ENCODE results near the gene CEP295NL.

The CEP295NL gene

DNA sequence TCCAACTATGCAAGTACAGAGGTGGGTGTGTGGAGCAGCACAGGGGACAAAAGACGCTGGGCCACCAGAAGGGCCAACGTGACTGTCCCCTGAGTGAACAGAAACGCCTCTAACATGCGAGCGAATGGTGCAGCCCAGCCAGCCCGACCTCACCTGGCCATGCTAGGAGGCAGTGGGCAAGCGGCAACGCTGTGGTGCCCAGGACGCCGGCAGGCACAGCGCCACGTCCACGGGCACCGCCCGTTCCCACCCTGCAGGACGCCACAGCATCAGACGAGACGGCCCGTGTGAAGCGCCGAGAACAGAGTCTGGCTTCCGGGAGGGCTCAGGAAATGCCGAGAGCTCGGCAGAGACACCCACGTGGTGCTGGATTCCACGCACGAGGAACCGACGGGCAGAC is 2.2 kb downstream of the CEP295NL start:
- H3K36me3 ChIP-seq (ENCODE audit: control insufficient read depth, insufficient read depth, low read length): no peaks in the 10 kb centered on the region
- peaks cover 20% of the 10 kb centered on the region; the same call in 1 of the 2 replicates for H3K4me1 ChIP-seq (ENCODE audit: control insufficient read depth, insufficient read depth, low read length)
- no peaks in the 10 kb centered on the region for H3K9me3 ChIP-seq (ENCODE audit: control insufficient read depth, insufficient read depth, low read length)
- no peak overlapping the region for H3K27ac ChIP-seq (ENCODE audit: low read depth, low read length)
- H3K4me3 ChIP-seq (ENCODE audit: low read depth, low read length): no peak overlapping the region
- no peaks in the 10 kb centered on the region for H3K27me3 ChIP-seq (ENCODE audit: control insufficient read depth, insufficient read depth, low read length)
- no peak overlapping the region for H3K9ac ChIP-seq (ENCODE audit: low read depth, low read length)

DNA sequence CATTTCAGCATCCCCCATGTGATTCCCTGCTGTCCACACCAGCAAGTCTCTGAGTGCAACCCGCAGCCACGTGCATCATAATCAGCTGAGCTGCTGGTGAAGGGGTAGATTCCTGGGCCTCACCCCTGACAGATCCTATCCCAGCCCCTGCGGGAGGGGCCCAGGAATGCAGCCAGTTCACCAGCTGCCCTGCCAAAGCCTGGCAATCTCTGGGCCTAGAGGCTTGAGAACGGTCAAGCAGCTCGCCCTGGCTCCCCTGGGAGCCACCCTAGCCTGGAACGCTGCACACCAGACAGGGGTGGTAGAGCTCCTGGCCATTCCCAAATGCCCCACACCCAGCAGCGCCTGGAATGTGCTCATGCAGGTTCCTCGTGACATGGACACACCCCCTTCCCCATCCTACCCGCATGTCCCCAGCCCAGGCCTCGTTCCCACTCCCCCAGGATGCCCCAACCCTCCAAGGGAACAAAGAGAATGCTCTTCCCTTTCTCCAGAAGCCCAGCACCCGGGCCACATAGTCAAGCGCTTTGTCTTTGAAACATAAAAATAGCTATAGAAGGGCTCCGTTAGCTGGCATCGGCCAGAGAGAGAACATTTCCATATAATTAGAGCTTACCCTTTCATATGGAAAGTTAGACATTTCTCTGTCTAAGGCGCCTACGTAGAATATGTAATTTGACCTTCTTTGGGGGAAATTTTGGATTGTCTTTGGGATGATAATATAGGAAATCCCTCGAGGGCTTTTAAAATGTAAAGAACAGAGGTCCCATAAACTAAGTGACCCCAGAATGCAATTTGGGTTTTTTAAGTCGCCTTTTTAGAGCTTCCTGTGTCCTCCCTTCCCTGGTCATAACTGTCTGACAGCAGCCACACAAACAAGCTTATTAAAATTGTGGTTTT is 3.4 kb downstream of the CEP295NL start:
- Histone ChIP-seq H3K4me3 (ENCODE audit: low read depth, low read length) (no peak overlapping the region), H3K4me1 (ENCODE audit: control insufficient read depth, insufficient read depth, low read length) (peaks cover 20% of the 10 kb centered on the region; the same call in 1 of the 2 replicates), H3K27ac (ENCODE audit: low read depth, low read length) (peak overlapping the region; percentile 42)

DNA sequence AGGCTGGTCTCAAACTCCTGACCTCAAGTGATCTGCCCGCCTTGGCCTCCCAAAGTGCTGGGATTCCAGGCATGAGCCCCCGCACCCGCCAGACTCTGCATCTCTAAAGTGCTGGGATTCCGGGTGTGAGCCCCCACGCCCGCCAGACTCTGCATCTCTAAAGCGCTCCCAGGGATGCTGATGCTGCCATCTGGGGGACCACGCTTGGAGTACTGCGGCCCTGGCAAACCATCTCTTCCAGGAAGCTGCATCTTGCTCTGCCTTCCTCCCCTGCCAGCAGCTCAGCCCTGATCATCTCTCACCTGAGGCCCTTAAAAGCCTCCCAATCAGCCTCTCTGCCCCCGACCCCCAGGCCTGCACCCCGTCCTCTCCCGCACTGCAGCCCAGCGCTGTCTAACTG is 4.1 kb downstream of the CEP295NL start:
- Histone ChIP-seq H3K27me3 (ENCODE audit: control insufficient read depth, insufficient read depth, low read length) (no peaks in the 10 kb centered on the region), H3K9ac (ENCODE audit: low read depth, low read length) (no peak overlapping the region), H3K36me3 (ENCODE audit: control insufficient read depth, insufficient read depth, low read length) (no peaks in the 10 kb centered on the region), H3K27ac (ENCODE audit: low read depth, low read length) (peak overlapping the region; percentile 4), H3K4me1 (ENCODE audit: control insufficient read depth, insufficient read depth, low read length) (peaks cover 20% of the 10 kb centered on the region; the same call in 1 of the 2 replicates), H3K9me3 (ENCODE audit: control insufficient read depth, insufficient read depth, low read length) (no peaks in the 10 kb centered on the region), H3K4me3 (ENCODE audit: low read depth, low read length) (no peak overlapping the region)

More for the DNA sequence above, 3.4 kb downstream of the CEP295NL start:
- no peaks in the 10 kb centered on the region for H3K27me3 ChIP-seq (ENCODE audit: control insufficient read depth, insufficient read depth, low read length)
- no peaks in the 10 kb centered on the region for H3K9me3 ChIP-seq (ENCODE audit: control insufficient read depth, insufficient read depth, low read length)
- no peak overlapping the region for H3K9ac ChIP-seq (ENCODE audit: low read depth, low read length)
- no peaks in the 10 kb centered on the region for H3K36me3 ChIP-seq (ENCODE audit: control insufficient read depth, insufficient read depth, low read length)

DNA sequence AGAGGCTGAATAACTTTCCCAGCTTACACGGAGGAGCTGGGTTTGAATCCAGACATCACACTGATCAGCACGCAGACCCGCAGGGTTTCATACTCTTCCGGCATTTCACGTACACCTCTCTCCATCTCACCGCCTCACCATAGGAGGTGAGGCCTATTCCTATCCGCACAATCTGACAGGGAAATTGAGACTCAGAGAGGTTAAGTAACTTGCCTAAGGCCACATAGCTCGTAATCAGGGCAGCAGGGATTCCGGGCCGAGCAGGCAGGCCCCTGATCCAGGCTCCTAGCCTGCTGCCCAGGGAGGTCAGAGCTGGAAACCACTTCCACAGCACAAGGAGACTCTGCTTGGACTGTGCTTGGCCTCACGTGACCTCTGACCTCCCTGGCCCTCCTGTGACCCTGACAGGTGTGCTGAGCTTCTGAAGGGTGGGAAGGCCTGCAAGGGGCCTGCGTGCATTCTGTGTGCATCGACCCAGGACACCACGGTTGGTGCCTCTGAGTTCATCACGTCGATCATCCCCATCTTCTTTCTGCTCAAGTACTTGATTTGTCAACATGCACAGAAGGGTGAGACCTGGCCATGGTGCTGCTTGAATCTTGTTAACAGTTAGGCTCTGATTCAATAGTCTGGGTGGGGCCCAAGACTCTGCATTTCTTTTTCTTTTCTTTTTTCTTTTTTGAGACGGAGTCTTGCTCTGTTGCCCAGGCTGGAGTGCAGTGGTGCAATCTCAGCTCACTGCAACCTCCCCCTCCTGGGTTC is 4.7 kb downstream of the CEP295NL start:
- no peak overlapping the region for H3K9ac ChIP-seq (ENCODE audit: low read depth, low read length)
- no peak overlapping the region for H3K27ac ChIP-seq (ENCODE audit: low read depth, low read length)
- H3K4me1 ChIP-seq (ENCODE audit: control insufficient read depth, insufficient read depth, low read length): peaks cover 16% of the 10 kb centered on the region; the same call in 1 of the 2 replicates
- H3K36me3 ChIP-seq (ENCODE audit: control insufficient read depth, insufficient read depth, low read length): peaks cover 2% of the 10 kb centered on the region; the same call in 1 of the 2 replicates
- no peak overlapping the region for H3K4me3 ChIP-seq (ENCODE audit: low read depth, low read length)
- H3K27me3 ChIP-seq (ENCODE audit: control insufficient read depth, insufficient read depth, low read length): no peaks in the 10 kb centered on the region
- H3K9me3 ChIP-seq (ENCODE audit: control insufficient read depth, insufficient read depth, low read length): no peaks in the 10 kb centered on the region

DNA sequence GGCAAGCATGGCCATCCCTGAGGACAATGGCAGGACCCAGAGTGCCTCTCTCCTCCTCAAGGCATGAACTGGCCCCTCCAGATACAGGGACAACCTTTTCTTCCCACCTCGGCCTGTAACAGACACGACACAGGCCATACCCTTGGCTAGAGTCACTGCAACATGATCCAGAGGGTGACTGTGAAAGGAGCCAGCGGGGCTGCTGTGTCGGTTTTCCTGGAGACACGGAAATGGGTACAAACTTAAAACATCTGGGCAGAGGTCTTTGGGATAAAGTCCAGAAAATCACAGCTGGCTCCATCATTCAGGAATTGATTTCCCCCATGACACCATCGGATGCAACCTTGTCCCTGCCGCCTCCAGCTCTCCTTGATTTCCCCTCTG is 5.3 kb downstream of the CEP295NL start:
- Histone ChIP-seq H3K4me3 (ENCODE audit: low read depth, low read length) (no peak overlapping the region), H3K27me3 (ENCODE audit: control insufficient read depth, insufficient read depth, low read length) (no peaks in the 10 kb centered on the region), H3K36me3 (ENCODE audit: control insufficient read depth, insufficient read depth, low read length) (peaks cover 7% of the 10 kb centered on the region; the same call in 1 of the 2 replicates), H3K4me1 (ENCODE audit: control insufficient read depth, insufficient read depth, low read length) (peaks cover 13% of the 10 kb centered on the region; the same call in 1 of the 2 replicates), H3K9ac (ENCODE audit: low read depth, low read length) (no peak overlapping the region), H3K9me3 (ENCODE audit: control insufficient read depth, insufficient read depth, low read length) (no peaks in the 10 kb centered on the region), H3K27ac (ENCODE audit: low read depth, low read length) (no peak overlapping the region)

DNA sequence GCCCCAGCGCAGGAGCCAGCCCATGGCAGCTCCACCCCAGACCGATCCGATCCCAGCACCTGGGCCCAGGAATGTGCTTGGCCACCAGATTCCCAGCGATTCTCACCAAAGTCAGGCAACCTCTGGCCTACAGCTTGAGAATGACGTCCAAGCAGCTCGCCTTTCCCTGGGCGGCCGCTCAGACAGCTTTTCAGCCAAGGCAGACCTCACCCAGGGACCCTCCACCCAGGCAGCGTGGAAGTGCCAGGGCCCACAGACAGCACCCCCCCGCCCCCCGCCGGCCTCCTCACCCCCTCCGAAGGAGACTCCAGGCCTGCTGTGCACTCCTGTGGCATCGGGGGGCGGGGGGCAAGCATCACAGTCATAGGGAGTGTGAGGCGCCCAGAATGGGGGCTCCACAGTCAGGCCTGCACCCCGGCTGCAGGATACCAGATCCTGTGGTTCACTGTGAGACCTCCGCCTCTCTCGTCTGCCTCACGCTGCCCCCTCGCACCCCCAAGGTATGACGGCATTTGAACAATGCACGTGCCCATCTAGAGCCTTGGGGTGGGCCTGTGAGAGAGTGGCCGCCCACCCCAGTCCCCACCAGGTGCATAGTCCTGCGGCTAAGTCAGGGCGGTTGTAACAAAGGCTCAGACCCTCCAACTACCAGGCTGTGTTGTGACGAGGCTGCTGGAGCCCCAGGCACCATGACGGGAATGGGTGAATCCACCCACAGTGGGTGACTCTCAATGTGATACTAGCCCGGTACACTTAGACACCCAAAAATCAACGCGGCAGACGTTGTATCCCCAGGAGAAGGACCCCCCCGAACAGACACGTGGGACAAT is 6.0 kb downstream of the CEP295NL start:
- Histone ChIP-seq H3K4me1 (ENCODE audit: control insufficient read depth, insufficient read depth, low read length) (peaks cover 13% of the 10 kb centered on the region; the same call in 1 of the 2 replicates), H3K27me3 (ENCODE audit: control insufficient read depth, insufficient read depth, low read length) (no peaks in the 10 kb centered on the region), H3K4me3 (ENCODE audit: low read depth, low read length) (no peak overlapping the region), H3K9ac (ENCODE audit: low read depth, low read length) (no peak overlapping the region), H3K36me3 (ENCODE audit: control insufficient read depth, insufficient read depth, low read length) (peaks cover 7% of the 10 kb centered on the region; the same call in 1 of the 2 replicates), H3K27ac (ENCODE audit: low read depth, low read length) (no peak overlapping the region), H3K9me3 (ENCODE audit: control insufficient read depth, insufficient read depth, low read length) (no peaks in the 10 kb centered on the region)

DNA sequence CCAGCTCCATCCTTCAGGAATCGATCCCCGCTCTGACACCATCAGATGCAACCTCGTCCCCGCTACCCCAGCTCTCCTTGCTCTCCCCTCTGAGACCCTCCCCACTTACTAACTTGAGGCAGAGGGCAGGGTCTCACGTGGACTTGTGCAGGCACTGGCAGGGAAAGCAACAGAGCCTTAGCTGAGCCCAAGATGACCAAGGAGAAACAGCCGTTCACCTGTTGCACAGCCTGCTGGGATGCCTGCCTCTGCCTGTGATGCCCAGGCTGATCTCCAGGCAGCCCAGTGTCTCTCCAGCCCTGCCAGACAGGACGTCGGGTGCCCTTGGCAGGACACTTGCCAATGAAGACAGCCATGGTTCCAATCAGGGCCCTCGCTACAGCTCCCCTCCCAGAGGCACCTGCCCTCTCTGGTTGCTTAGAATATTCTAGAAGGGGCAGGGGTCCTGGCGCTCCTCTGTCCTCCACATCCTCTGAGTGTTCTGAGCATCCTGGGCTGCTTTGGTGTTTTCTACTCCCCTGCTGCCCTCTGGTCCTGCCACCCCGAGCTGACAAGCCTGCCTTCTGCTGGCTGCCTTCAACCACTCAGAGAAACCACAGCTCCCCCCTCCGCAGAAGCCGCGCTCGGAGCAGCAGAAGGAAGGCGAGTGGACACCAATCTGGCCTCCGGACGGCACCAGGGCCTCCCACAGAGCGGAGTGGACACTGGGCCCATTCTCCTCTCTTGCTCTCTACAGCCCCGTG is 6.7 kb downstream of the CEP295NL start:
- H3K9me3 ChIP-seq (ENCODE audit: control insufficient read depth, insufficient read depth, low read length): no peaks in the 10 kb centered on the region
- no peaks in the 10 kb centered on the region for H3K27me3 ChIP-seq (ENCODE audit: control insufficient read depth, insufficient read depth, low read length)
- H3K4me1 ChIP-seq (ENCODE audit: control insufficient read depth, insufficient read depth, low read length): peaks cover 13% of the 10 kb centered on the region; the same call in 1 of the 2 replicates
- H3K9ac ChIP-seq (ENCODE audit: low read depth, low read length): no peak overlapping the region
- no peak overlapping the region for H3K27ac ChIP-seq (ENCODE audit: low read depth, low read length)
- no peak overlapping the region for H3K4me3 ChIP-seq (ENCODE audit: low read depth, low read length)
- H3K36me3 ChIP-seq (ENCODE audit: control insufficient read depth, insufficient read depth, low read length): peaks cover 7% of the 10 kb centered on the region; the same call in 1 of the 2 replicates

DNA sequence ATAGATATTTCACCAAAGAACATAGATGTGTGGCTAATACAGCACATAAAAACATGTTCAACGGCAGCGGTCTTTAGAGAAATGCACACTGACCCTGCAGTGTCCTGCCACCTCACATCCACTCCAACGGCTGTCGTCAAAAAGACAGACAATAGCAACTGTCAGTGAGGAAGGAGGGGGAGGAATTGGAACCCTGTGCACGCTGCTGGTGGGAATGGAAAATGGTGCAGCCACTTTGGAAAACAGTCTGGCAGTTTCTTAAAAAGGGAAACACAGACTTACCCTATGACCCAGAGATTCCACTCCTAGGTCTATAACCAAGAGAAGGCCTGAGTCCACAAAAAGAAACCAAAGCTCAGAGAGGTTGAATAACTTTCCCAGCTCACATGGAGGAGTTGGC is 7.7 kb downstream of the CEP295NL start:
- Histone ChIP-seq H3K9ac (ENCODE audit: low read depth, low read length) (no peak overlapping the region), H3K4me1 (ENCODE audit: control insufficient read depth, insufficient read depth, low read length) (peaks cover 13% of the 10 kb centered on the region; the same call in 1 of the 2 replicates), H3K4me3 (ENCODE audit: low read depth, low read length) (no peak overlapping the region), H3K9me3 (ENCODE audit: control insufficient read depth, insufficient read depth, low read length) (no peaks in the 10 kb centered on the region), H3K27ac (ENCODE audit: low read depth, low read length) (no peak overlapping the region), H3K36me3 (ENCODE audit: control insufficient read depth, insufficient read depth, low read length) (peaks cover 7% of the 10 kb centered on the region; the same call in 1 of the 2 replicates), H3K27me3 (ENCODE audit: control insufficient read depth, insufficient read depth, low read length) (no peaks in the 10 kb centered on the region)

DNA sequence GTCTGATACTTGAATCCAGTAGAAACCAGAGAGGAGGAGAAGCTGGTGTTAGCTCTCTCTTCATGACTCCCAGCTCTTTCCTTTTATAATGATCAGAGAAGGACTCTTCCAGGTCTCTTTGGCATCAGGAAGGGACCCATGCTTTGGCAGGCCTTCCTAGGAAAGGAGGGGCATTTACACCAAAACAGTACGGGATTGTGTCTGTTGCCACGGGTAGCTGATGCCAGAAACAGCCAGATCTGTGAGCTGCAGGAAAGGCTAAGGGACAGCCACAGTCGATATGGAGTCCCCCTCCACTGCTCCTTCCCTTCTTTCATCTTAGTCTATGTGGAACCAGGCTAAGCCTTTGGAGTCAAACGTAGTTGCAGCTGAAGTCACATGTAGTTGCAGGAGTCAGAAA is 9.3 kb downstream of the CEP295NL start:
- H3K4me3 ChIP-seq (ENCODE audit: low read depth, low read length): no peak overlapping the region
- no peaks in the 10 kb centered on the region for H3K4me1 ChIP-seq (ENCODE audit: control insufficient read depth, insufficient read depth, low read length)
- no peak overlapping the region for H3K9ac ChIP-seq (ENCODE audit: low read depth, low read length)
- peaks cover 7% of the 10 kb centered on the region; the same call in 1 of the 2 replicates for H3K36me3 ChIP-seq (ENCODE audit: control insufficient read depth, insufficient read depth, low read length)
- H3K27me3 ChIP-seq (ENCODE audit: control insufficient read depth, insufficient read depth, low read length): no peaks in the 10 kb centered on the region
- no peak overlapping the region for H3K27ac ChIP-seq (ENCODE audit: low read depth, low read length)
- no peaks in the 10 kb centered on the region for H3K9me3 ChIP-seq (ENCODE audit: control insufficient read depth, insufficient read depth, low read length)

DNA sequence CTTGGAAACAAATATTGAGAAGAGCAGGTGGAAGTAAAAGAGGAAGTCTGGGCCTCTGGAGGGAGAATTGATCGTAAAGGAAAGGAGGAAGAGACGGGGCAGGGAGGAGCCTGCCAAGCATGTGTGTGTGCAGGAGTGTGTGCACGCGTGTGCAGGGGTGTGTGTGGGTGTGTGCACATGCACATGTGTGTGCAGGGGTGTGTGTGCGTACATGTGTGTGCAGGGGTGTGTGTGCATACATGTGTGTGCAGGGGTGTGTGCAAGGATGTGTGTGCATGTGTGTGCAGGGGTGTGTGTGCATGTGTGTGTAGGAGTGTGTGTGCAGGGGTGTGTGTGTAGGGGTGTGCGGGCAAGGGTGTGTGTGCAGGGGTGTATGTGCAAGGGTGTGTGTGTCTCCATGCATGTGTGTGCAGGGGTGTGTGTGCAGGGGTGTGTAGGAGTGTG is 10.0 kb downstream of the CEP295NL start:
- H3K9ac ChIP-seq (ENCODE audit: low read depth, low read length): no peak overlapping the region
- H3K9me3 ChIP-seq (ENCODE audit: control insufficient read depth, insufficient read depth, low read length): no peaks in the 10 kb centered on the region
- H3K27me3 ChIP-seq (ENCODE audit: control insufficient read depth, insufficient read depth, low read length): no peaks in the 10 kb centered on the region
- no peak overlapping the region for H3K4me3 ChIP-seq (ENCODE audit: low read depth, low read length)
- no peak overlapping the region for H3K27ac ChIP-seq (ENCODE audit: low read depth, low read length)
- peaks cover 7% of the 10 kb centered on the region; the same call in 1 of the 2 replicates for H3K36me3 ChIP-seq (ENCODE audit: control insufficient read depth, insufficient read depth, low read length)
- H3K4me1 ChIP-seq (ENCODE audit: control insufficient read depth, insufficient read depth, low read length): no peaks in the 10 kb centered on the region
